GM12891 (cell line): ENCODE data around the gene P4HB.
A peak's percentile ranks its signal among the peaks of the same experiment; 100 is the strongest.

Experiments
- DNase-seq: peaks from one replicate; pipeline ENCODE4 v3.0.0; 2011; ENCODE audit warnings: low spot score; ENCODE audit not compliant: insufficient read length
- FAIRE-seq: peaks from 2 replicates; lab custom pipeline; 2011; peaks lifted over from hg19 to GRCh38; lab: Jason Lieb, UNC
- PAX5 ChIP-seq: IDR thresholded peaks from 2 replicates; pipeline ENCODE4 v1.6.1; 2011; ENCODE audit warnings: low read length, moderate library complexity, mild to moderate bottlenecking; ENCODE audit not compliant: insufficient read depth, severe bottlenecking
- POLR2A ChIP-seq: IDR thresholded peaks from 2 replicates; pipeline ENCODE4 v1.6.1; 2011; ENCODE audit warnings: low read depth, low read length, control low read depth
- POLR2AphosphoS5 ChIP-seq: IDR thresholded peaks from 2 replicates; pipeline ENCODE4 v1.6.1; 2011; ENCODE audit warnings: low read depth, low read length, control low read depth
- POU2F2 ChIP-seq: IDR thresholded peaks from 2 replicates; pipeline ENCODE4 v1.6.1; 2011; ENCODE audit warnings: low read depth, mild to moderate bottlenecking, control low read depth, low read length, moderate library complexity
- SPI1 ChIP-seq: IDR thresholded peaks from 2 replicates; pipeline ENCODE4 v1.6.1; 2011; ENCODE audit warnings: low read depth, low read length, control low read depth
- TAF1 ChIP-seq: IDR thresholded peaks from 2 replicates; pipeline ENCODE4 v1.6.1; 2011; ENCODE audit warnings: low read depth, low read length, control low read depth

The P4HB gene

DNA sequence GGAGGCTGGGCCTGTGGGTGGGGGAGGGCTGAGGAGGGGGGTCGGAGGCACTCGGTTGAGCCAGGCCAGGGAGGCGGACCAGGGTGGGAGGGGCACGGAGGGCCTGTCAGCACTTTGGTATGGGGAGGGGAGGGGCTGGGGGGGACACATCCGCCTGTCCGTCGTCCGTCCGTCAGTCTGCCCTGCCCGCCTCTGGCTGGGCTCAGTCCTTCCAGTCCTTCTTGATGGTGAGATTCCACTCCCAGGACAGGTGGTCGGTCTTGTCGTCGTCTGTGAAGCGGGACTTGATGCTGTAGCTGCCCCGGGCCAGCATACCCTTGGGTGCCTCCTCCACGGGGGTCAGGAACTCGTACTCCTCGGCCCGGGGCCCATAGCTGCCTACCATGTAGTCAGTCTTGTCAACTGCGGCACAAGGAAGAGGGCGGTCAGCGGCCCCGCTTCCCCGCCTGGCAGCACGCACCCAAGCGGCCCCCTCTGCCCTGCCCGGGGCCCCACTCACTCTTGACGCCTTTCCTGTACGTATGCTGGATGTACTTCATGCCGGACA lies 8.4 kb upstream of the P4HB start:
- no peak for DNase-seq
- no peak for TF ChIP-seq SPI1
- TF ChIP-seq TAF1, result no peak
- TF ChIP-seq POLR2A, result 0 out of 2 replicates have a peak, but pooled peaks have one; percentile 7
- no peak for TF ChIP-seq POLR2AphosphoS5
- no peak for TF ChIP-seq PAX5
- TF ChIP-seq POU2F2, result no peak
- FAIRE-seq, result no peak

DNA sequence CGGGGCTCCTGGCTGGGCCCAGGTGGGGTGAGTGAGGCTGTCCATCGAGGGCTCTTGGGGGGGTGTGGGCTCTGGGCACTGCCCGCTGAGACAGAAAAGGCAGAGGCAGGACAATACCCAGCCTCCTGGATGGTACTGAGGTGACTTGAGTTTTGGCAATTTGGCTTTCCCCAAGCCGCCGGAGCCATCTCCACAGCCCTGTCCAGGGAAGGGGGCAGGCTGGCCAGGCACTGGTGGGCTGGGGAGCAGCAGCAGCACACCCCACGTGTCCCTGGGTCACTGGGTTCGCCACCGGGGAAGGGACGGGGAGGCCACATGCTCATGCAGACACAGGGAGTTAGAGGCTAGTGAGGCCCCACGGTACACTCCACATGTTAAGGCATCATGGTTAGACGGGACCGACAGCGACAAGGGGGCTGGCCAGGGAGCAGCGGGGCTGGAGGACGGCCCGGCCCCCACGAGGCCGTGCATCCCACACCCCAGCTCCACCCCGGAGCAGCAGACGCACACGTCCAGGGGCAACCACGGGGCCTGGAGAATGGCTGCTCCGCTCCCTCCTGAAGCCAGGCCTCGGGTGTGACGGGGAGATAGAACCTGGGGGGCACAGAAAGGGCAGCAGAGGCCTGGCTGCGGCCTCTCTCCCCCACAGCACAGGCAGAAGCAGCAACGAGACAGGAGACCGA lies 7.8 kb upstream of the P4HB start:
- FAIRE-seq, result no peak

DNA sequence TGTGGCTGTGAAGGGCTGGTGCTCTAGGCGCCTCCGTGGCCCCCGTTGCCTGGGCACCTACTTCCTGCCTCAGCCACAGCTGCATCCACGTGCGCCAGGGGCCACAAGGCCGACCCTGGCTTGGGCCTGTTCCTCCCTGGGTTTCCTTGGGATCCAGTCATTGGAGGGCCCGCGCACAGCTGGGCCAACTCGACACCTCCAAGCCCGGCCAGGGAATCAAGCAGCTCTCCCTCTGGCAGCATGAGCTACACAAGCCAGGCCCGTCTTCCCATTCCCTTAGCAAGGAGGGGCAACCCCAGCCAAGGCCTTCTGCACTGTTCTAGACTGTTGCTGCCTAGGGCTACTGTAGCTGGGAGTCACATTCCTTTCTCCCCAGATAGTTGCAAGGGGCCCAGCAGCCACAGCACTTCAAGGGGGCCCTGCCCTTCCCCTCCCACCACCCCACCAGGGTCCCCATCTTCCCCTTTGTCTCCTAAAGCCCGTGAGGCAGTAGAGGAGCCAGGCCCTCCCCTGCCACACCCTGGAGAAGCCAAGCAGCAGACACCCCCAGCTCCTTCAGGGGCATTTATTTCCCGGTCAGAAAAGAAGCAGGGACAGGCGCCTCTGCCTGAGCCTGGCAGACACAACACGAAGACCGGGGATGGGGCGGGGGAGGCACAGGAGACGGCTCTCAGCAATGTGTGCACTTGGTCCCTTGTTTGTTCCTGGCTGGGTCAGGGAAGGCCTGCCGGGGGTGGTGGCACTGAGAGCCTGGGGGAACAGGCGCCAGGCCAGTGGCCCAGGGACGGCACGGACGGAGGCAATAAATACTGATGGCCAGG lies 7.0 kb upstream of the P4HB start:
- no peak for FAIRE-seq
- DNase-seq, result no peak
- no peak for TF ChIP-seq SPI1
- TF ChIP-seq PAX5, result no peak
- no peak; the same call in 1 of the 2 replicates for TF ChIP-seq POLR2AphosphoS5
- no peak for TF ChIP-seq POU2F2
- peak; percentile 76 for TF ChIP-seq POLR2A
- TF ChIP-seq TAF1, result no peak

More for the DNA sequence above, 7.8 kb upstream of the P4HB start:
- no peak for DNase-seq
- TF ChIP-seq POLR2AphosphoS5 (peak; percentile 44; the same call in 1 of the 2 replicates), TAF1 (no peak)

DNA sequence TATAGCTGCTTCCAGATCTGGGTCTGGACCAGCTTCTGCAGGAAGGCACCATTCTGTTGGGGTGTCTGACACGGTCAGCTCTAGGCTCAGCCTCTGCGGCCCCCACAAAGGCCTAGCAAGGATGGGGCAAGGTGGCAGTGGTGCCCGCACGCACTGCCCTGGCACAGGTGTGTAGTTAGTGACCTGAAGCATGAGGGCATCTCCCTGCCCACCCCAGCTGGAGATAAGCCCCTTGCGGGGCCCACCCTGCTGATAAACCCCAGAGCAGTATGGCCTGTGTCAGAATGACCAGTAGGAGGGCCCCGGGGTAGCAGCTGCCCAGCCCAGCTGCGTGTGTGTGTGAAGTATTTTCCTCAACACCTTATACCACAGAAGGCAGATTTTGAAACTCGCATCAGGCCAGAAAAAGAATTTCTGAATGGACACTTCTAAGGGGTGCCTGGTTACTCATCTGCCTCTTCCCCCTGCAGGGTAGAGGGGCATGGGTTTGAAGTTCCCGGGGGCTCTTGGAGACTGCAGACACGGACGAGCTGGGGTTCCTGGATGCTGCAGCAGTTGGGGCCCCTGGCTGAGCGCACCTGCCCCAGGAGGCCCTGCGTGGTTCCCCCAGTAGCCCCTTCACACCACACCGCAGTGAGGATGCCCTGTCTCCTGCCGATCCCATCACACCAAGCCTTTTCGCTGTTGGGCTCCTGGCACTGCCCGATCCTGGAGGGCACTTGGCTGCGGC lies 6.3 kb upstream of the P4HB start:
- TF ChIP-seq TAF1 (peak; percentile 44; the same call in 1 of the 2 replicates), SPI1 (no peak), POLR2A (peak; percentile 94), POU2F2 (peak; percentile 76; the same call in 1 of the 2 replicates), POLR2AphosphoS5 (peak; percentile 88), PAX5 (no peak)
- DNase-seq (no peak), FAIRE-seq (no peak)

DNA sequence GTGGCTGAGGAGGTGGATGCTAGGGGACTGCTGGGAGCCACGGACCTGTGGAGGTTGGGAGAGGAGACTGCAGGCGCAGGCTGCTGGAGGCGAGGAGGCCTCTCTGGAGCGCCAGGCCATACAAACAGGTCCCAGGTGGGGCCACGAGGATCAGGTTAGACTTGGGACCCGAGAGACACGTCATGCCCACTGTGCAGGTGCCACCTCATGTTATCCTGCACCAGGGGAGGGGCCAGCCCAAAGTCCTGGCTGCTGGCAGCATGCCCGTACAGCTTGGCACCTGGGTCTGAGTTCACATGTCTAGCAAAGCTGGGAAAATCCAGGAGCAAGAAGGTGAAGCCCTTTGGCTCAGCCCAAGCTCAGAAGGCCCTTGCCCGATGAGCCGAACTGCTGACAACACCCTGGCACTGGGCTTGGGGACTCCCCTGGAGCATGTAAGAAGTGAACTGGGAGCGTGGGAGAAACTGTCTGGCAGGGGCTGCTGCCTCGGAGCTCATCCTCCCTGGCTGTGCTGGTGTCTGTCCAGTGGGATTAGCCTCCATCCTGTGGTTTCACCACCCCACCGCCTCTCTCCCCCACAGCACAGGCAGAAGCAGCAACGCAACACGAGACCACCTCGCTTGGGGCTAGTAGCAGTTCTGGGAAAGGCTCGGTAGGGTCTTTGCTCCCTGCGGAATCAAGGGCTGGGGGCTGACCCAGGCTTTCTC lies 5.6 kb upstream of the P4HB start:
- DNase-seq, result no peak
- peak; percentile 80 for TF ChIP-seq POLR2AphosphoS5
- TF ChIP-seq TAF1, result no peak
- TF ChIP-seq POU2F2, result peak; percentile 46
- TF ChIP-seq SPI1, result no peak
- peak; percentile 76 for TF ChIP-seq POLR2A
- TF ChIP-seq PAX5, result no peak
- FAIRE-seq, result no peak

DNA sequence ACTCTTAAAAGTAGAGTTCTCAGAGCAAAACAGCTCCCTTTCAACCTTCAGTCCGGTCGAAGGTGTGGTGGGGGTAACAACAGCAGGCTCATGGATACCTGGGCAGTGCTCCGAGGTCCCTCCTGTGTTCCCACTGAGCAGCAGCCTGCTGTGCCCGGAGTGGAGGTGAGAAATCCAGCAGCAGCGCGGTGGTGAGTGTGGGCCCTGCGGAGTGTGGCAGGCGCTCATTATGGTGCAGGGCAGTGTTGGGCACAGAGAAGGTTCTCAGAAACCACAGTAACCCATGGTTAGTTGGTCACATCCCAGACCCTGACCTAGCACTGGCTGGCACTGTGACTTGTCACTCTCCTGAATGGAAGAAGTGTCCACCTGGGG lies 5.0 kb upstream of the P4HB start:
- FAIRE-seq (no peak), DNase-seq (no peak)
- peak; percentile 15; the same call in 1 of the 2 replicates for TF ChIP-seq POLR2AphosphoS5
- TF ChIP-seq POLR2A, result no peak
- TF ChIP-seq TAF1, result no peak

DNA sequence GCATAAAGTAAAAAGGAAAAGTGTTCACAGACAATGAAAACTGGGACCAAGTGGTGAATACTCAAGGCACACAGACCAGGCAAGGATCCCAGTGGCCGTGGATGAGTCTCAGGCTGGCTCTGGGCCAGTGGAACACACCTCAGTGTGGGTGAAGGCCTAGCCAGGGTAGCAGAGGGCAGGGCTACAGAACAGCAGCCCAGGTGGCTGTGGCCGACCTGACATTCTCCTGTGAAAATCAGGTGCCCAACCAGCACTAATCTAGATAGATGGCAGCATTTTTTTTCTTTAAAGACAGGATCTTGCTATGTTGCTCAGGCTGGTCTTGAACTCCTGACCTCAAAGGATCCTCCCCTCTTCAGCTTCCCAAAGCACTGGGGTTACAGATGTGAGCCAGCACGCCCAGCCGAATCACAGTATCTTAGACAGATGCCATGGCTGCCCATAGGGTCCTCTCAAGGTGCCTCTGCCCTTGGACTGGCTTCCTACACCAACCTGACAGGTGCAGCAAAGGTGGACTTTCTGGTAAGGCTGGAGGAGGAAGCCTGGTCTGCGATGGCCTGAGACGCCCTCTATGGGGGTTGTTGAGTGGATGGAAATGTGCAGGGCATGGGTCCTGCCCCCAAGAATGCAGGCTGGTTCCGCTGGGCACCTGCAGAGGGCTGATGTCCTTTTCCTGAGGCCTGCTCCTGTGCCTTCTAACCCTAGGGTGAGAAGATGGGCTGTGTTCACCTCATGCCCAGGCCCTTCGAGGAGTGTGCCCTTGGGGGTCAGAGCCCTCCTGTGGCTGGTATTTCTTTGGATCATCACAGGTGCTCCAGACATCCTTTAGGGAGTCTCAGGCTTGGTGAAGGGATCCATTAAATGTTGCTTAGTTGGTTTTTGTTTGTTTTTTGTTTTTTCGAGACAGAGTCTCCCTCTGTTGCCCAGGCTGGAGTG lies 3.8 kb upstream of the P4HB start:
- FAIRE-seq (no peak), DNase-seq (no peak)
- TF ChIP-seq POU2F2, result no peak
- peak; percentile 30 for TF ChIP-seq POLR2A
- no peak for TF ChIP-seq PAX5

DNA sequence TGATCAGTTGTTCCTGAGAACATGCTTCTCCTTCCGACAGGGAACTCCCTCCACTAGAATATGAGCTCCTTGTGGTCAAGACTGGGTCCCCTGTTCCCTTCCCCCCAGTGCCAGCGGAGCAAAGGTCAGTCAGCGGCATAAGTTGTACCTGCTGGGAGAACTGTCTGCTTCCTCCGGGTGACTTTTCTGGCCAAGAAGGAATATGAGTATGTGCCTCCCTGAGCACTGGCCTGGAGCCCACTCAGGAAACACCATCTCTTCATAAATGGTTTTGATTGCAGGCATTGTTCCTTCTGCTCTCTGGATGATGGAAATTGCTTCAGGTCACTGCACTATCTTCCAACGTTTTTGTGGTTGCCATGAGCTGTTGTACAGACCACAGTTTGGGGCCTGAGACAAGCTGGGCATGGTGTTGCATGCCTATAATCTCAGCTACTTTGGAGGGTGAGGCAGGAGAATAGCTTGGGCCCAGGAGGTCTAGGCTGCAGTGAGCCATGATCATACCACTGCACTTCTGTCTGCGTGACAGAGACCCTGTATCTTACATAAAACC lies 2.9 kb upstream of the P4HB start:
- no peak for DNase-seq
- TF ChIP-seq POLR2A, result no peak
- TF ChIP-seq POU2F2, result no peak
- TF ChIP-seq POLR2AphosphoS5, result peak; percentile 39; the same call in 1 of the 2 replicates
- no peak for FAIRE-seq
